Progenitor cell of endocrine pancreas (in vitro differentiated cells): ENCODE results near the gene DRD5. TPM values are rescaled to one million over a fixed set of nuclear protein-coding genes. Genes with fewer than 3 reads are reported as not detected.

Source experiments
- DNase-seq: peaks from one replicate; pipeline ENCODE4 v3.0.0; 2021; ENCODE audit warnings: low spot score; ENCODE audit not compliant: unreplicated experiment
- H3K27ac Mint-ChIP-seq: 2 replicates; pipeline ENCODE4 v1.8.0; 2021; ENCODE audit warnings: mild to moderate bottlenecking, moderate library complexity, mixed read lengths
- H3K27me3 Mint-ChIP-seq: 2 replicates; pipeline ENCODE4 v1.8.0; 2021; ENCODE audit warnings: mixed read lengths
- H3K36me3 Mint-ChIP-seq: 2 replicates; pipeline ENCODE4 v1.8.0; 2022; ENCODE audit warnings: mixed read lengths; ENCODE audit not compliant: insufficient read depth
- H3K4me1 Mint-ChIP-seq: 2 replicates; pipeline ENCODE4 v1.8.0; 2021; ENCODE audit warnings: low read depth, mixed read lengths
- H3K4me3 Mint-ChIP-seq: 2 replicates; pipeline ENCODE4 v1.8.0; 2021; ENCODE audit warnings: low read depth, mild to moderate bottlenecking, moderate library complexity, mixed read lengths
- H3K9me3 Mint-ChIP-seq: 2 replicates; pipeline ENCODE4 v1.8.0; 2021; ENCODE audit warnings: low read depth, mixed read lengths
- total RNA-seq: library from RNA; stranded (reverse); gene quantifications from 2 replicates; pipeline ENCODE4 v1.2.1, GENCODE V29; 2021
- TF ChIP-seq, protein P1 (sequence below): fragments of 200-600 bp; sonication (generic); IDR thresholded peaks from one replicate; pipeline ENCODE4 v1.5.0; 2021; ENCODE audit warnings: antibody characterized with exemption, mild to moderate bottlenecking; ENCODE audit not compliant: unreplicated experiment

The DRD5 gene
- total RNA-seq, 1 donor from 2014 or later: not detected

DNA sequence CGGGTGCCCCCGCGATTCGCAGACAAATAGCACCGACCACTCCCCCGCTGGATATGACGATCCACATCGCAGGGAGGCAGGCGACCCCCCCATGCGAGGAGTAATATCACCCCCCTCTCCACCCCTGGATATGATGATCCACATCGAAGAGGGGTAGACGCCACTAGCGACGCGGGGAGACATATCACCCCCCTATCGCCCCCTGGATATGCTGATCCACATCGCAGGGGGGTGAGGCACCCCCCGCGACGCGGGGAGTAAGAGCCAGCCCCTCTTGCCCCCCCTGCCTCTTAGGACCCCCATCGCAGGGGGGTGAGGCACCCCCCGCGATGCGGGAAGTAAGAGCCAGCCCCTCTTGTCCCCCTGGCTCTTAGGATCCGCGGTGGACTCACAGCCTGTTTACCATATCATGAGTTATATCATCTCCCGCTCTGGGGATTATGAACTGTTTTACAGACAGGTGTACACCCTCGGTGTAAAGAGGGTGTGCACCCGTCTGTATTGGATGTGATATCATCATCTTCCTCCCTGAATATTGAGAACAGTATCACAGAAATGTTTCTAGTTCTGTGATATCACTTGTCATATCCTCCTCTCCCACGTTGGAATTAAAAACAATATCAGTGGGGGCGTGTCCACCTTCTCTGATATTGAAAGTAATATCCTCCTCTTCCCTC is 22.7 kb upstream of the DRD5 start:
- TF ChIP-seq, protein P1, sequence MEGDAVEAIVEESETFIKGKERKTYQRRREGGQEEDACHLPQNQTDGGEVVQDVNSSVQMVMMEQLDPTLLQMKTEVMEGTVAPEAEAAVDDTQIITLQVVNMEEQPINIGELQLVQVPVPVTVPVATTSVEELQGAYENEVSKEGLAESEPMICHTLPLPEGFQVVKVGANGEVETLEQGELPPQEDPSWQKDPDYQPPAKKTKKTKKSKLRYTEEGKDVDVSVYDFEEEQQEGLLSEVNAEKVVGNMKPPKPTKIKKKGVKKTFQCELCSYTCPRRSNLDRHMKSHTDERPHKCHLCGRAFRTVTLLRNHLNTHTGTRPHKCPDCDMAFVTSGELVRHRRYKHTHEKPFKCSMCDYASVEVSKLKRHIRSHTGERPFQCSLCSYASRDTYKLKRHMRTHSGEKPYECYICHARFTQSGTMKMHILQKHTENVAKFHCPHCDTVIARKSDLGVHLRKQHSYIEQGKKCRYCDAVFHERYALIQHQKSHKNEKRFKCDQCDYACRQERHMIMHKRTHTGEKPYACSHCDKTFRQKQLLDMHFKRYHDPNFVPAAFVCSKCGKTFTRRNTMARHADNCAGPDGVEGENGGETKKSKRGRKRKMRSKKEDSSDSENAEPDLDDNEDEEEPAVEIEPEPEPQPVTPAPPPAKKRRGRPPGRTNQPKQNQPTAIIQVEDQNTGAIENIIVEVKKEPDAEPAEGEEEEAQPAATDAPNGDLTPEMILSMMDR: no peak
- Mint-ChIP-seq H3K4me3 (no peak overlapping the region), H3K27me3 (peaks cover 7% of the 10 kb centered on the region), H3K36me3 (no peaks in the 10 kb centered on the region), H3K4me1 (no peaks in the 10 kb centered on the region), H3K9me3 (no peaks in the 10 kb centered on the region), H3K27ac (no peak overlapping the region)
- no peak for DNase-seq

DNA sequence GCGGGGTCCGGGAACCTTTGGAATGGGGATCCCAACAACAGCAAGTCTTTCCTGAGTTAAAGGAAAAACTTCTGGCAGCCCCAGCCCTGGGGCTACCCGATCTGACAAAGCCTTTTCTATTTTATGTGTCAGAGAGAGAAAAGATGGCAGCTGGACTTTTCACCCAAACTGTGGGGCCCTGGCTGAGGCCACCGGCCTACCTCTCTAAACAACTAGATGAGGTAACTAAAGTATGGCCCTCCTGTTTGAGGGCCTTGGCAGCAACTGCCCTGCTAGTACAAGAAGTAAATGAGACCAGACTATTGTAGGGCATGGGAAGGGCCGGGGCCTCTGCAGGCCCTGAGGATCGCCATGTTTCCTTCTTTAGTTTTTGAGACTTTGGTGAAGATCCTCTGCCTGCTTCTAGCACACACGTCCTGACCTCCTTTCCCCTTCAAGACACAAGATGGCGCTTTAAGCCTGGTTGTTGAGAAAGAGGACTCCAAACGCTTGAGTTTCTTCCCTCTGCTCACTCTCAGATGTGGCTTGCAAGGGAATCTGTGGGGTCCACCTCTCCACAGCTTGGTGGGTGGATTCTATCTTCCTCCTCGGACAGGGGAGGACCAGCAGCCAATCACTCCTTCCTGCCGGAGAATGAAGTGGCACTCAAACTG is 18.5 kb upstream of the DRD5 start:
- H3K4me3 Mint-ChIP-seq: no peak overlapping the region
- TF ChIP-seq, protein P1: peak; percentile 77
- no peak overlapping the region for H3K27ac Mint-ChIP-seq
- peaks cover 29% of the 10 kb centered on the region for H3K27me3 Mint-ChIP-seq
- H3K36me3 Mint-ChIP-seq: no peaks in the 10 kb centered on the region
- H3K4me1 Mint-ChIP-seq: no peaks in the 10 kb centered on the region
- H3K9me3 Mint-ChIP-seq: no peaks in the 10 kb centered on the region
- peak; percentile 38 for DNase-seq

DNA sequence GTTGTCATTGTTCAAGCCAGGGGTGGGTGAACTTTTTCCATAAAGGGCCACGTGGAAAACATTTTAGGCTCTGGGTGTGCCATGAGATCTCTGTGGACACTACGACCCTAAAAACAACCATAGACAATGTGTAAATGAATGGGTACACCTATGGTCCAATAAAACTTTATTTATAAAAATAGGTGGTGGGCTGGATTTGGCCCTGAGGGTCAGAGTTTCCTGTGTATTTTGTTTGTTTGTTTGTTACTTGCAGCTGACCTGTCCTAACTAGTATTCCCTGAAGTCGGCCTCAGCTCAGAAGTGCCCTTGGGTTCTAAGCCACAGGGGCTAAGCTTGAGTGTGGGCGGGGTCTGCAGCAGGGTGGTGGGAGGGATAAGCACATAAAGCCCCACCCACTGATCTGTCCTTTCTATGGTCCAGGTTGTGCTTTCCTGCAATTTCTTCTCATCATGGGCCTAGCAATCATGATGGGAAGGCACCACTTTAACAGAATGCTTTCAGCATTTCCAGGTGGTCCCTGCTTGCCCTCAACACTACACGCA is 17.2 kb upstream of the DRD5 start:
- Mint-ChIP-seq H3K4me3 (no peak overlapping the region), H3K4me1 (no peaks in the 10 kb centered on the region), H3K36me3 (no peaks in the 10 kb centered on the region), H3K9me3 (no peaks in the 10 kb centered on the region), H3K27me3 (peaks cover 33% of the 10 kb centered on the region), H3K27ac (no peak overlapping the region)
- no peak for DNase-seq
- TF ChIP-seq, protein P1: no peak

DNA sequence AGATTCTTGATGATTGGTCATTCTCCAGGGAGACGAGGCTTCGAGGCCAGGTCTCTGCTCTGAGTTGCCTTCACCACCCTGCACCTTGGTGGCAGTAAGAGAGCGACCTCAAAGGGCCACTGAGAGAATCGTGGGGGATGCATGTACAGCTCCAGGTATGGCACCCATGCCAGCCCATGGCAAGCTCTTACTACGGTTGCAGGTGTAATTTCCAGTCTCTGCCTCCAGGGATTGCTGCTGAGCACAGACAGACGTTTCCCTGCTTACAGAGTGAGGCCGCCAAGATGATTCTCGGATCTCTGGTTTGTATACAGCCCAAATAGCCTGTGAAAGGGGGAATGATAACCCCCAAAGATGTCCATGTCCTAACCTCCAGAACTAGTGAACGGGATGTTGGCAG is 16.3 kb upstream of the DRD5 start:
- H3K4me3 Mint-ChIP-seq: no peak overlapping the region
- TF ChIP-seq, protein P1: peak; percentile 62
- H3K27ac Mint-ChIP-seq: peak overlapping the region; percentile 0
- H3K4me1 Mint-ChIP-seq: no peaks in the 10 kb centered on the region
- no peaks in the 10 kb centered on the region for H3K9me3 Mint-ChIP-seq
- no peaks in the 10 kb centered on the region for H3K36me3 Mint-ChIP-seq
- H3K27me3 Mint-ChIP-seq: peaks cover 36% of the 10 kb centered on the region
- DNase-seq: no peak

DNA sequence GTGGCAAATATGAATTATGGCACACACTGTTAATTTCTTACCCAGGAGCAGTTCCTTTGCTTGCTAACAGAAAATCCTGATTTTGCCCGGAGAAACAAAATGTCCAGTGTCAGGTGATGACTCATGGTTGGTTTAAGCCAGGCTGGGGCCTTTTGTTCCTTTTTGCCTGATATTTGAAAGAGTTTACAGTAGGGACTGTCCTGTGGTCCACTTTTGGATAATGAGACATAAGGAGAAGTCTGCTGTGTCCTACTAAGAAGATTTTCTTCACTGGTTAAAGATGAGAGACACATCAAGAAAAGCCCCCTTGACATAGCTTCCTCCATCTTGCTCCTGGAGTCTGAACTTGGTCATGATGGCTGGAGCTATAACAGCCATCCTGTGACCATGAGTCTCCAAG is 12.1 kb upstream of the DRD5 start:
- Mint-ChIP-seq H3K4me1 (peaks cover 2% of the 10 kb centered on the region), H3K9me3 (no peaks in the 10 kb centered on the region), H3K4me3 (no peak overlapping the region), H3K27me3 (peaks cover 54% of the 10 kb centered on the region), H3K36me3 (no peaks in the 10 kb centered on the region), H3K27ac (no peak overlapping the region)
- DNase-seq: no peak
- TF ChIP-seq, protein P1: no peak
